K562 (cell line): ENCODE data around the gene RASL11A. TPM values are rescaled to one million over a fixed set of nuclear protein-coding genes. Genes with fewer than 3 reads are reported as not detected.

Experiments used
- ARID1B ChIP-seq: fragments of 450-650 bp; IDR thresholded peaks from 2 replicates; pipeline ENCODE4 v1.6.1; 2016; ENCODE audit warnings: antibody characterized with exemption, mild to moderate bottlenecking, inconsistent platforms
- BCLAF1 ChIP-seq, 2 experiments: fragments of 450-650 bp in 1 of 2; IDR thresholded peaks; 2 replicates each; pipeline ENCODE4 v1.6.1; 2011 to 2017; ENCODE audit warnings: low read depth in 2 of 2, antibody characterized with exemption in 1 of 2, borderline replicate concordance in 1 of 2, low read length in 1 of 2, mild to moderate bottlenecking in 1 of 2, mixed read lengths in 1 of 2; ENCODE audit not compliant: control insufficient read depth in 1 of 2
- CHD4 ChIP-seq: fragments of 200-600 bp; sonication (generic); IDR thresholded peaks from 3 replicates; pipeline ENCODE4 v1.6.1; 2012; ENCODE audit warnings: low read depth, mild to moderate bottlenecking, mixed read lengths, low read length, inconsistent platforms; ENCODE audit not compliant: insufficient read depth, insufficient replicate concordance, poor library complexity, severe bottlenecking
- ELF2 ChIP-seq: fragments of 250-450 bp; sonication (Bioruptor Pico); IDR thresholded peaks from 2 replicates; pipeline ENCODE4 v1.5.0; 2021; ENCODE audit warnings: mild to moderate bottlenecking
- NFATC3 ChIP-seq: fragments of 450-650 bp; IDR thresholded peaks from 2 replicates; pipeline ENCODE4 v1.6.1; 2017; ENCODE audit warnings: mild to moderate bottlenecking
- SAFB ChIP-seq: fragments of 200-400 bp; formaldehyde crosslinking; IDR thresholded peaks from 2 replicates; pipeline ENCODE4 v1.6.1; 2017; ENCODE audit warnings: low read depth, low read length, borderline replicate concordance
- SMARCB1 ChIP-seq: IDR thresholded peaks from 2 replicates; pipeline ENCODE4 v1.6.1; 2011; ENCODE audit warnings: improper control_type of control experiment, low read depth; ENCODE audit not compliant: insufficient read length
- SMARCC2 ChIP-seq: fragments of 450-650 bp; IDR thresholded peaks from 2 replicates; pipeline ENCODE4 v1.6.1; 2017; ENCODE audit warnings: antibody characterized with exemption, moderate library complexity, mild to moderate bottlenecking, low read depth
- STAT5A ChIP-seq: IDR thresholded peaks from 2 replicates; pipeline ENCODE4 v1.6.1; 2012; ENCODE audit warnings: low read length, inconsistent platforms, borderline replicate concordance
- STAT6 ChIP-seq: sonication (generic); formaldehyde crosslinking; IDR thresholded peaks from 2 replicates; pipeline ENCODE4 v1.8.1; 2023; ENCODE audit warnings: mild to moderate bottlenecking, missing genetic modification reagents
- XRCC3 ChIP-seq: fragments of 450-650 bp; IDR thresholded peaks from 2 replicates; pipeline ENCODE4 v1.6.1; 2017; ENCODE audit warnings: mild to moderate bottlenecking, moderate library complexity
- XRCC5 ChIP-seq: fragments of 200-400 bp; formaldehyde crosslinking; IDR thresholded peaks from 2 replicates; pipeline ENCODE4 v1.6.1; 2017; ENCODE audit warnings: low read depth, mild to moderate bottlenecking, low read length
- ZBTB17 ChIP-seq: fragments of 450-650 bp; formaldehyde crosslinking; IDR thresholded peaks from 2 replicates; pipeline ENCODE4 v1.4.0; 2020; ENCODE audit warnings: mild to moderate bottlenecking
- ZBTB43 ChIP-seq: sonication (generic); formaldehyde crosslinking; IDR thresholded peaks from 2 replicates; pipeline ENCODE4 v1.8.0; 2023; ENCODE audit warnings: mild to moderate bottlenecking, missing genetic modification reagents
- ZFPM2 ChIP-seq: fragments of 250-450 bp; sonication (Bioruptor Pico); IDR thresholded peaks from 2 replicates; pipeline ENCODE4 v1.5.1; 2022; ENCODE audit warnings: mild to moderate bottlenecking
- ZKSCAN8 ChIP-seq: fragments of 200-800 bp; sonication (Bioruptor generic); IDR thresholded peaks from 2 replicates; pipeline ENCODE4 v1.6.1; 2016; ENCODE audit warnings: missing genetic modification characterization, missing compliant biosample characterization
- ZNF395 ChIP-seq: fragments of 200-800 bp; sonication (Bioruptor generic); IDR thresholded peaks from 2 replicates; pipeline ENCODE4 v1.6.1; 2017; ENCODE audit warnings: missing genetic modification characterization, missing compliant biosample characterization
- ZNF41 ChIP-seq: fragments of 250-450 bp; sonication (Bioruptor Pico); conservative IDR thresholded peaks from 2 replicates; pipeline ENCODE4 v1.4.0; 2020; ENCODE audit warnings: mild to moderate bottlenecking
- polyA plus RNA-seq, 8 experiments: library from polyadenylated mRNA; depleted of rRNA in 4 of 8; stranded (reverse) in 5 of 8; unstranded in 3 of 8; fragments of >200 nt; fragmentation: Nextera tagmentation in 2 of 8; fragmentation: Illumina TruSeq in 1 of 8; extraction: Ambion mirVana in 2 of 8; extraction: Trizol in 1 of 8; gene quantifications; 2 replicates each; pipeline versions ENCODE4 v1.2.1 to v1.2.3, GENCODE V29; 2011 to 2014; ENCODE audit warnings: inconsistent platforms in 1 of 8, missing spikeins in 1 of 8
- total RNA-seq, 7 experiments: library from RNA; depleted of rRNA in 6 of 7; stranded (reverse); fragments of >200 nt in 6 of 7; fragmentation: Illumina TruSeq in 2 of 7; extraction: Trizol in 2 of 7; gene quantifications; 2 replicates each; pipeline versions ENCODE4 v1.2.1 to v1.2.3, GENCODE V29; 2011 to 2021; ENCODE audit warnings: low replicate concordance in 1 of 7

Gene RASL11A
- total and polyA plus RNA-seq, 9 of the 15 experiments (the other 6 are each of a cell fraction or from before 2014, with no cell fraction given): 0.11 to 2.2 (median 1.5) TPM; not detected in 1

GRCh38 chr13:27270594-27271520 lies at the start of gene RASL11A (continued):
- TF ChIP-seq ELF2 (CRISPR knock-in tag) (no peak), STAT6 (no peak), ZFPM2 (no peak), ZNF395 (CRISPR knock-in tag) (no peak), BCLAF1 (IDR thresholded peaks at IDR 0.05; ENCODE audit: borderline replicate concordance in 1 of 2, control insufficient read depth in 1 of 2, low read depth in 2 of 2, low read length in 1 of 2) (no peak), XRCC3 (no peak), SMARCC2 (no peak), XRCC5 (no peak), ARID1B (no peak), ZKSCAN8 (CRISPR knock-in tag) (no peak), STAT5A (no peak), ZBTB17 (CRISPR knock-in tag) (no peak), CHD4 (no peak), ZBTB43 (CRISPR knock-in tag) (no peak), SAFB (no peak), SMARCB1 (no peak), ZNF41 (no peak), NFATC3 (no peak)
